Ovary (tissue), 9 donors: ENCODE measurements around the gene COL8A1. TPM values are rescaled to one million over a fixed set of nuclear protein-coding genes. Genes with fewer than 3 reads are reported as not detected.

Source experiments
- DNase-seq, 5 donors: peaks; one replicate each; pipeline ENCODE4 v3.0.0-alpha.2; 2019 to 2020
- H3K27ac ChIP-seq, 2 donors: fragments of 200-600 bp; one replicate each; pipeline versions ENCODE4 v1.5.1 to v1.8.0; 2019 to 2022
- H3K27me3 ChIP-seq: fragments of 200-600 bp; one replicate; pipeline ENCODE4 v1.8.0; 2022
- H3K36me3 ChIP-seq: fragments of 200-600 bp; sonication (generic); one replicate; pipeline ENCODE4 v1.5.1; 2019
- H3K4me1 ChIP-seq: one replicate; pipeline ENCODE4 v1.8.1; 2013; ENCODE audit warnings: mild to moderate bottlenecking, moderate library complexity; ENCODE audit not compliant: insufficient read depth
- H3K4me3 ChIP-seq: fragments of 200-600 bp; sonication (generic); one replicate; pipeline ENCODE4 v1.5.1; 2017
- H3K9me3 ChIP-seq, 2 donors: fragments of 200-600 bp in 1 of 2; sonication (generic) in 1 of 2; one replicate each; pipeline versions ENCODE4 v1.5.1 to v1.8.1; 2013 to 2019; ENCODE audit warnings: mild to moderate bottlenecking in 1 of 2, moderate library complexity in 1 of 2
- CTCF ChIP-seq, 3 donors: fragments of 450-650 bp in 2 of 3; fragments of 200-600 bp in 1 of 3; IDR thresholded peaks; one replicate each; pipeline versions ENCODE4 v1.5.1 to v1.8.0; 2016 to 2022; ENCODE audit warnings: antibody characterized with exemption in 3 of 3, mild to moderate bottlenecking in 1 of 3
- EP300 ChIP-seq: sonication (generic); formaldehyde crosslinking; IDR thresholded peaks from one replicate; pipeline ENCODE4 v1.6.1; 2017; ENCODE audit warnings: antibody characterized with exemption
- POLR2A ChIP-seq: fragments of 450-650 bp; IDR thresholded peaks from one replicate; pipeline ENCODE4 v1.6.1; 2017; ENCODE audit warnings: antibody characterized with exemption, mild to moderate bottlenecking, moderate library complexity
- WGBS, 3 donors: extraction: QIAGEN DNeasy Blood & Tissue Kit in 1 of 3; methylation state at CpG; one replicate each; pipeline versions ENCODE4 v1.1.5 to v1.1.7; 2013 to 2017; 5-methylcytosine and 5-hydroxymethylcytosine counted together
- intact Hi-C, 4 donors: fragments of 100-400 bp; cut with DNase I; formaldehyde crosslinking; loops; one replicate each; pipeline versions ENCODE4 v1.11.0 to v1.15.1; 2022 to 2023
- polyA plus RNA-seq, 2 donors: library from polyadenylated mRNA; stranded (reverse); fragments of 200-250 nt in 1 of 2; fragments of 350-450 nt in 1 of 2; fragmentation: Illumina TruSeq in 1 of 2; extraction: RNeasy Lipid Tissue Mini Kit (QIAGEN cat#74804) in 1 of 2; gene quantifications; one replicate each; pipeline ENCODE4 v1.2.3, GENCODE V29; 2013 to 2014
- total RNA-seq, 7 donors: library from RNA; depleted of rRNA in 2 of 7; stranded (reverse); fragments of >200 nt in 2 of 7; fragmentation: NEBNext Ultra II Directional in 3 of 7; extraction: Animal tissue kit (Norgen Biotek cat#: 25700) in 3 of 7; gene quantifications; one replicate each; pipeline versions ENCODE4 v1.1.0 to v1.2.4, GENCODE V29; 2016 to 2023
- donor health status: DM: no; HTN: no; CAD: no; lungs with moderate emphysema.
- donor health status: DM: no; HTN: no; CAD: no.
- donor health status: Bipolar disorder and iron deficiency.
- donor health status: DM: yes; HTN: yes; CAD: no.
- donor health status: DM: no; HTN: no; CAD: no.
- donor health status: DM: yes; HTN: yes; CAD: no.

Gene COL8A1
- total and polyA plus RNA-seq, 9 donors: 2.0 to 37.2 (median 11.9) TPM

- H3K27ac ChIP-seq: no peak overlapping the region
- H3K4me3 ChIP-seq: no peak overlapping the region
- peaks cover 5% of the 10 kb centered on the region for H3K4me1 ChIP-seq
- no peaks in the 10 kb centered on the region for H3K27me3 ChIP-seq
- no peaks in the 10 kb centered on the region for H3K9me3 ChIP-seq
- WGBS, 3 donors: 21 to 26% (median 25%) methylated on average over 5 of the region's 5 CpGs
- no peak for TF ChIP-seq CTCF (IDR thresholded peaks at IDR 0.05)
- no peak for TF ChIP-seq POLR2A
- TF ChIP-seq EP300: no peak
- intact Hi-C loops: no loop called here
- no peak for DNase-seq
- H3K36me3 ChIP-seq: no peaks in the 10 kb centered on the region
These were observed 9.7 kb downstream of the COL8A1 start for GRCh38 chr3:99648101-99648500.

GRCh38 chr3:99648516-99648915 lies 10.1 kb downstream of the COL8A1 start:
- H3K36me3 ChIP-seq: no peaks in the 10 kb centered on the region
- no peak overlapping the region for H3K4me3 ChIP-seq
- intact Hi-C loops: no loop called here
- 83 to 88% (median 86%) methylated on average over 4 of the region's 4 CpGs for WGBS, 3 donors
- H3K9me3 ChIP-seq: no peaks in the 10 kb centered on the region
- peaks cover 5% of the 10 kb centered on the region for H3K4me1 ChIP-seq
- H3K27ac ChIP-seq: no peak overlapping the region
- TF ChIP-seq EP300 (no peak), POLR2A (no peak), CTCF (IDR thresholded peaks at IDR 0.05) (no peak)
- no peak for DNase-seq
- no peaks in the 10 kb centered on the region for H3K27me3 ChIP-seq

GRCh38 chr3:99651531-99651930 lies 13.1 kb downstream of the COL8A1 start:
- Histone ChIP-seq H3K4me1 (peaks cover 1% of the 10 kb centered on the region), H3K4me3 (no peak overlapping the region), H3K27ac (no peak overlapping the region), H3K9me3 (no peaks in the 10 kb centered on the region), H3K27me3 (no peaks in the 10 kb centered on the region), H3K36me3 (no peaks in the 10 kb centered on the region)
- intact Hi-C loops: no loop called here
- TF ChIP-seq CTCF (IDR thresholded peaks at IDR 0.05): no peak
- no peak for TF ChIP-seq POLR2A
- no peak for TF ChIP-seq EP300
- DNase-seq: peak in 3 of 5 donors; percentile 30 to 32 (median 31)
- WGBS, 3 donors: 14 to 23% (median 18%) methylated on average over 3 of the region's 3 CpGs

- no peak overlapping the region for H3K27ac ChIP-seq
- H3K9me3 ChIP-seq: no peaks in the 10 kb centered on the region
- H3K4me3 ChIP-seq: no peak overlapping the region
- no peaks in the 10 kb centered on the region for H3K27me3 ChIP-seq
- no peaks in the 10 kb centered on the region for H3K36me3 ChIP-seq
- no peak for DNase-seq
- intact Hi-C loops: no loop called here
- no peaks in the 10 kb centered on the region for H3K4me1 ChIP-seq
- WGBS, 3 donors: 30 to 41% (median 36%) methylated on average over 3 of the region's 3 CpGs
- TF ChIP-seq POLR2A: no peak
- TF ChIP-seq EP300: no peak
- TF ChIP-seq CTCF (IDR thresholded peaks at IDR 0.05): no peak
These were observed 18.2 kb downstream of the COL8A1 start for GRCh38 chr3:99656624-99657023.
